Lung (tissue), 12 donors: Measurements from ENCODE around the gene RNF151. TPM values are rescaled to one million over a fixed set of nuclear protein-coding genes. Genes with fewer than 3 reads are reported as not detected.

Experiments used
- ATAC-seq: fragments of 200-7000 bp; cut with Tn5 transposase; one replicate; pipeline ENCODE4 v1.9.1; 2020; ENCODE audit warnings: moderate number of reproducible peaks; ENCODE audit not compliant: insufficient read depth, low FRiP score
- DNase-seq, 3 donors: peaks; one replicate each; pipeline ENCODE4 v3.0.0-alpha.2; 2013 to 2017
- H3K27ac ChIP-seq, 2 donors: one replicate each; pipeline ENCODE4 v1.5.1; 2013; ENCODE audit warnings: mild to moderate bottlenecking in 2 of 2, moderate library complexity in 2 of 2, control low read depth in 1 of 2, inconsistent platforms in 1 of 2, low read depth in 1 of 2, low read length in 1 of 2
- H3K27me3 ChIP-seq, 3 donors: one replicate each; pipeline ENCODE4 v1.5.1; 2013; ENCODE audit warnings: low read length in 2 of 3; ENCODE audit not compliant: control insufficient read depth in 3 of 3, insufficient read depth in 3 of 3
- H3K36me3 ChIP-seq, 4 donors: one replicate each; pipeline ENCODE4 v1.5.1; 2013; ENCODE audit warnings: low read length in 4 of 4, mild to moderate bottlenecking in 1 of 4, moderate library complexity in 1 of 4; ENCODE audit not compliant: control insufficient read depth in 4 of 4, insufficient read depth in 4 of 4
- H3K4me1 ChIP-seq, 5 donors: one replicate each; pipeline ENCODE4 v1.5.1; 2013; ENCODE audit warnings: low read length in 5 of 5, mild to moderate bottlenecking in 2 of 5, moderate library complexity in 1 of 5; ENCODE audit not compliant: control insufficient read depth in 5 of 5, insufficient read depth in 5 of 5
- H3K4me3 ChIP-seq: one replicate; pipeline ENCODE4 v1.5.1; 2013; ENCODE audit warnings: mild to moderate bottlenecking, control low read depth, moderate library complexity
- H3K9ac ChIP-seq, 2 donors: one replicate each; pipeline ENCODE4 v1.5.1; 2013; ENCODE audit warnings: low read length in 2 of 2, control low read depth in 1 of 2; ENCODE audit not compliant: insufficient read depth in 1 of 2
- H3K9me3 ChIP-seq, 4 donors: one replicate each; pipeline ENCODE4 v1.5.1; 2013; ENCODE audit warnings: low read length in 3 of 4, mild to moderate bottlenecking in 1 of 4, moderate library complexity in 1 of 4; ENCODE audit not compliant: control insufficient read depth in 4 of 4, insufficient read depth in 3 of 4
- WGBS, 2 donors: extraction: QIAGEN DNeasy Blood & Tissue Kit; methylation state at CpG; one replicate each; pipeline ENCODE4 v1.1.7; 2013; 5-methylcytosine and 5-hydroxymethylcytosine counted together
- polyA plus RNA-seq, 2 donors: library from polyadenylated mRNA; stranded (reverse); fragments of 200-250 nt; gene quantifications; one replicate each; pipeline ENCODE4 v1.2.1, GENCODE V29; 2013
- total RNA-seq, 2 donors: library from RNA; depleted of rRNA in 1 of 2; stranded (reverse); fragments of >200 nt in 1 of 2; gene quantifications; one replicate each; pipeline ENCODE4 v1.2.1, GENCODE V29; 2014 to 2021
- TF ChIP-seq, protein P1 (sequence below): IDR thresholded peaks from 2 replicates; pipeline ENCODE4 v1.5.1; 2012; ENCODE audit warnings: mild to moderate bottlenecking; ENCODE audit errors: control extremely low read depth, extremely low read depth
- donor health status: control.
- donor health status: control.
- donor health status: Bipolar disorder and iron deficiency.
- donor health status: healthy.
- donor health status: DM: yes; HTN: yes; CAD: no.

Gene RNF151
- total and polyA plus RNA-seq, 4 donors, result 0.15 TPM; not detected in 3

DNA sequence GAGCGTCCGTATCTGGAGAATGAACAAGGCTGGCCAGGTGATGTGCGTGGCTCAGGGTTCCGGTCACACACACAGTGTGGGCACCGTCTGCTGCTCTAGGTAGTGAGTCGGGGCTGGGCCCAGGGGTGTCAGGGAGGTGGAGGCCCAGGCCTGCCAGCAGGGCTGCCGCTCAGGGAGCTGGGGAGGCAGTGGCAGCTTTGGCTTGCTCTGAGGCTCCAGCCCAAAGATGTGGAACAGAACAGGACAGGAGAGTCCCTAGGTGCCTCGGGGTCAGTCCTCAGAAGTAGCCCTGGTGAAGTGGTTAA is 9.5 kb downstream of the RNF151 start:
- DNase-seq (no peak), ATAC-seq (no peak)
- 94% methylated on average over 7 to 8 of the region's 8 CpGs for WGBS, 2 donors
- H3K27me3 ChIP-seq, result peaks cover 0 to 27% (median 12%) of the 10 kb centered on the region in 3 donors
- TF ChIP-seq, protein P1, sequence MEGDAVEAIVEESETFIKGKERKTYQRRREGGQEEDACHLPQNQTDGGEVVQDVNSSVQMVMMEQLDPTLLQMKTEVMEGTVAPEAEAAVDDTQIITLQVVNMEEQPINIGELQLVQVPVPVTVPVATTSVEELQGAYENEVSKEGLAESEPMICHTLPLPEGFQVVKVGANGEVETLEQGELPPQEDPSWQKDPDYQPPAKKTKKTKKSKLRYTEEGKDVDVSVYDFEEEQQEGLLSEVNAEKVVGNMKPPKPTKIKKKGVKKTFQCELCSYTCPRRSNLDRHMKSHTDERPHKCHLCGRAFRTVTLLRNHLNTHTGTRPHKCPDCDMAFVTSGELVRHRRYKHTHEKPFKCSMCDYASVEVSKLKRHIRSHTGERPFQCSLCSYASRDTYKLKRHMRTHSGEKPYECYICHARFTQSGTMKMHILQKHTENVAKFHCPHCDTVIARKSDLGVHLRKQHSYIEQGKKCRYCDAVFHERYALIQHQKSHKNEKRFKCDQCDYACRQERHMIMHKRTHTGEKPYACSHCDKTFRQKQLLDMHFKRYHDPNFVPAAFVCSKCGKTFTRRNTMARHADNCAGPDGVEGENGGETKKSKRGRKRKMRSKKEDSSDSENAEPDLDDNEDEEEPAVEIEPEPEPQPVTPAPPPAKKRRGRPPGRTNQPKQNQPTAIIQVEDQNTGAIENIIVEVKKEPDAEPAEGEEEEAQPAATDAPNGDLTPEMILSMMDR, result no peak
- no peak overlapping the region for H3K27ac ChIP-seq
- H3K9ac ChIP-seq, result no peak overlapping the region
- H3K9me3 ChIP-seq, result peaks cover 0 to 24% (median 0%) of the 10 kb centered on the region in 4 donors
- H3K4me3 ChIP-seq, result no peak overlapping the region
- H3K4me1 ChIP-seq, result peaks cover 0 to 11% (median 7%) of the 10 kb centered on the region in 5 donors
- H3K36me3 ChIP-seq, result peaks cover 0 to 47% (median 20%) of the 10 kb centered on the region in 4 donors

DNA sequence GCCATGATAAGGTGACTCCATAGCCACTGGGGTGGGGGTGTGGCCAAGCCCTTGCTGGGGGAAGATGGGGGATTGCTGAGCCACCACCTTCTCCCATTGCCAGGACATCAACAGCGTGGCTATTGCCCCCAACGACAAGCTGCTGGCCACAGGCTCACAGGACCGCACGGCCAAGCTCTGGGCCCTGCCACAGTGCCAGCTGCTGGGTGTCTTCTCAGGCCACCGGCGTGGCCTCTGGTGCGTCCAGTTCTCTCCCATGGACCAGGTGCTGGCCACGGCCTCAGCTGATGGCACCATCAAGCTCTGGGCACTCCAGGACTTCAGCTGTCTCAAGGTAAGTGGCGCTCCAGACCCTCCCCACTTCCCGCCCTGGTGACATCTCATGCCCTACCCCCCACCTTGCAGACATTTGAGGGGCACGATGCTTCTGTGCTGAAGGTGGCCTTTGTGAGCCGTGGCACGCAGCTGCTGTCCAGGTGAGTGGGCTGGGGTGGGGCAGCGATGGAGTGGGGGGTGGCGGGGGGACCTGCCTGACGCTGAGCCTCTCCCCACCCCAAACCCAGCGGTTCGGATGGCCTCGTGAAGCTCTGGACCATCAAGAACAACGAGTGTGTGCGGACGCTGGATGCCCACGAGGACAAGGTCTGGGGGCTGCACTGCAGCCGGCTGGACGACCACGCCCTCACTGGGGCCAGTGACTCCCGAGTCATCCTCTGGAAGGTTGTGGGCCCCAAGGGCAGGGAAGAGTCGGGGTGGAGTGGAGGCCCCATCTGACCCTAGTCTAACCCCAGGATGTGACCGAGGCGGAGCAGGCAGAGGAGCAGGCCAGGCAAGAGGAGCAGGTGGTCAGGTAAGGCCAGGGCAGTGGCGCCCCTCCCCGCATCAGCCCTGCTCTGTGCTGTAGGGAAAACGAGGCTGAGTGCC is 10.6 kb downstream of the RNF151 start:
- TF ChIP-seq, protein P1, result no peak
- DNase-seq (no peak), ATAC-seq (no peak)
- peaks cover 0 to 24% (median 0%) of the 10 kb centered on the region in 4 donors for H3K9me3 ChIP-seq
- H3K36me3 ChIP-seq, result peaks cover 0 to 47% (median 20%) of the 10 kb centered on the region in 4 donors
- H3K4me3 ChIP-seq, result no peak overlapping the region
- H3K4me1 ChIP-seq, result peaks cover 0 to 11% (median 7%) of the 10 kb centered on the region in 5 donors
- WGBS, 2 donors, result 94 to 96% methylated on average over 33 of the region's 33 CpGs
- H3K27me3 ChIP-seq, result peaks cover 0 to 37% (median 23%) of the 10 kb centered on the region in 3 donors
- no peak overlapping the region for H3K9ac ChIP-seq
- H3K27ac ChIP-seq, result no peak overlapping the region

GRCh38 chr16:1977875-1978268 is 11.2 kb downstream of the RNF151 start:
- 97 to 98% methylated on average over 17 to 18 of the region's 18 CpGs for WGBS, 2 donors
- no peak overlapping the region for H3K9ac ChIP-seq

More at GRCh38 chr16:1977875-1978268, 11.2 kb downstream of the RNF151 start:
- Histone ChIP-seq H3K27me3 (peaks cover 0 to 42% (median 29%) of the 10 kb centered on the region in 3 donors), H3K4me3 (no peak overlapping the region), H3K27ac (no peak overlapping the region), H3K36me3 (peaks cover 0 to 47% (median 20%) of the 10 kb centered on the region in 4 donors), H3K9me3 (peaks cover 0 to 24% (median 0%) of the 10 kb centered on the region in 4 donors), H3K4me1 (peaks cover 0 to 6% (median under 1%) of the 10 kb centered on the region in 5 donors)
- ATAC-seq, result no peak
- DNase-seq, result no peak
- TF ChIP-seq, protein P1, result no peak
